ENCODE data around the gene ARHGAP25. TPM values are rescaled to one million over a fixed set of nuclear protein-coding genes. Genes with fewer than 3 reads are reported as not detected.
A peak's percentile ranks its signal among the peaks of the same experiment; 100 is the strongest.

ARHGAP25 gene
- total RNA-seq, 1 experiment from 2014 or later, result not detected

DNA sequence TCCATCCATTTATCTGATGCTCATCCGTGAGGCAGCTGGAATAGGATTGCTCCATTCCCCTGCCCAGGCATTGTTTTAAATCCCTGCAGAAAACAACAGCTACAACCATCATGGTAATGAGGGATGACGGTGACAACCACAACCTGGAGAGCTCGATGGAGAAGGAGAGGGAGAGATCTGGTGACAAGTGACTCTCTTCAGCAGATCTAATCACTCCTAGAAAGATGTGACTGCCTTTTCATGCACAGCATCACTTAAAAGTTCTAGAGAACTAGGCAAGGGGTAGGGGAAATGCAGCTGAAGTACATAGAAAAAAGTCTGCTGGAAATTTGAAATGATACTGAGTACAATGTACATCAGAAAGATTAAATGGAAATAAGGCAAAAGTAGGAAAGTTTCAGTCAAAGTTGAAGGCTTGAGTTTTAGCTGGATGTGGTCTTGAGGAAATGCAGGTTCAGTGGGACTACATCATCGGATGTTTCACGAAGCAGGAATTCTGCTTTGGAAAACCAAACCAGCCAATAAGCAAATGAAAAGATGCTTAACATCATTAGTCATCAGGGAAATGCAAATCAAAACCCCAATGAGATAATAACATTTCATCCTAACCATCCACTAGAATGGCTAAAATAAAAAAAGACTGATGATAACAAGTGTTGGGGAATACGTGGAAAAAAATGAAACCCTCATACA, 6.8 kb upstream of the ARHGAP25 start:
- Histone ChIP-seq H3K27ac (no peak overlapping the region), H3K9me2 (ENCODE audit: insufficient read depth) (no peaks in the 10 kb centered on the region), H3K27me3 (ENCODE audit: insufficient read depth, low read depth) (no peaks in the 10 kb centered on the region), H4K20me1 (ENCODE audit: insufficient read depth) (no peaks in the 10 kb centered on the region), H3K4me1 (replicated peaks; ENCODE audit: insufficient read depth) (no peaks in the 10 kb centered on the region), H3K79me2 (ENCODE audit: low read depth) (no peaks in the 10 kb centered on the region), H3K9me3 (ENCODE audit: insufficient read depth, low read depth) (no peaks in the 10 kb centered on the region), H3K4me3 (no peak overlapping the region), H3K4me2 (no peak overlapping the region), H3K36me3 (ENCODE audit: low read depth) (no peaks in the 10 kb centered on the region), H3F3A (ENCODE audit: insufficient read depth, low read depth) (no peaks in the 10 kb centered on the region), H2AFZ (no peak overlapping the region)
- no TSS peak for BruUV-seq (replicated peaks)
- CTCF ChIA-PET, result no interaction called here
- DNase-seq, result no peak
- intact Hi-C loops (cut with micrococcal nuclease; ENCODE audit: unreplicated experiment), result no loop called here
- POLR2A ChIA-PET (ENCODE audit: unreplicated experiment), result no interaction called here
- no peak for TF ChIP-seq EZH2 (IDR thresholded peaks at IDR 0.05; ENCODE audit: low read depth)
- TF ChIP-seq, protein P1, sequence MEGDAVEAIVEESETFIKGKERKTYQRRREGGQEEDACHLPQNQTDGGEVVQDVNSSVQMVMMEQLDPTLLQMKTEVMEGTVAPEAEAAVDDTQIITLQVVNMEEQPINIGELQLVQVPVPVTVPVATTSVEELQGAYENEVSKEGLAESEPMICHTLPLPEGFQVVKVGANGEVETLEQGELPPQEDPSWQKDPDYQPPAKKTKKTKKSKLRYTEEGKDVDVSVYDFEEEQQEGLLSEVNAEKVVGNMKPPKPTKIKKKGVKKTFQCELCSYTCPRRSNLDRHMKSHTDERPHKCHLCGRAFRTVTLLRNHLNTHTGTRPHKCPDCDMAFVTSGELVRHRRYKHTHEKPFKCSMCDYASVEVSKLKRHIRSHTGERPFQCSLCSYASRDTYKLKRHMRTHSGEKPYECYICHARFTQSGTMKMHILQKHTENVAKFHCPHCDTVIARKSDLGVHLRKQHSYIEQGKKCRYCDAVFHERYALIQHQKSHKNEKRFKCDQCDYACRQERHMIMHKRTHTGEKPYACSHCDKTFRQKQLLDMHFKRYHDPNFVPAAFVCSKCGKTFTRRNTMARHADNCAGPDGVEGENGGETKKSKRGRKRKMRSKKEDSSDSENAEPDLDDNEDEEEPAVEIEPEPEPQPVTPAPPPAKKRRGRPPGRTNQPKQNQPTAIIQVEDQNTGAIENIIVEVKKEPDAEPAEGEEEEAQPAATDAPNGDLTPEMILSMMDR (conservative IDR thresholded peaks at IDR 0.05), result no peak

DNA sequence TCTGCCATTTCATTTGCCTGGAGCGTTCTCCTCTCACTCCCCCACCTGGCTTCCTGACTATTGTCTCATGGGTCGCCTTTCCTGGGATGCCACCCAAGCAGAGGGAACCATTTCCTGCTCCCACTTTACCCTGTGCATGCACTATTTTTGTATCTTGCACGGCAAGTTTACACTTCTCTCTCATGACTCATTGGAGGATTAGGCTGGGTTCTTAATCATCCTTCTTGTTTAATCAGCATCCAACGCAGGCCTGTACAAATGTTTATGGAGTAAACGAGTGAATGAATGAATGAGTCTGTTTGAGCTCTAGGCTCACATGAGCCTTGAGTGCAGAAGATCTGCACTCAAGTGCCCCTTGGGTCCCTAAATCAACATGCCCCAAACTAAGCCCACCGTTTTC, 3.8 kb upstream of the ARHGAP25 start:
- Histone ChIP-seq H3K27me3 (ENCODE audit: insufficient read depth, low read depth) (no peaks in the 10 kb centered on the region), H3K4me1 (replicated peaks; ENCODE audit: insufficient read depth) (no peaks in the 10 kb centered on the region), H3K79me2 (ENCODE audit: low read depth) (no peaks in the 10 kb centered on the region), H3K9me3 (ENCODE audit: insufficient read depth, low read depth) (no peaks in the 10 kb centered on the region), H3K36me3 (ENCODE audit: low read depth) (no peaks in the 10 kb centered on the region), H3K4me2 (no peak overlapping the region), H3K4me3 (no peak overlapping the region), H2AFZ (no peak overlapping the region), H3K27ac (no peak overlapping the region), H3F3A (ENCODE audit: insufficient read depth, low read depth) (no peaks in the 10 kb centered on the region), H4K20me1 (ENCODE audit: insufficient read depth) (no peaks in the 10 kb centered on the region), H3K9me2 (ENCODE audit: insufficient read depth) (no peaks in the 10 kb centered on the region)
- TF ChIP-seq, protein P1 (conservative IDR thresholded peaks at IDR 0.05), result no peak
- TF ChIP-seq EZH2 (IDR thresholded peaks at IDR 0.05; ENCODE audit: low read depth), result no peak
- no TSS peak for BruUV-seq (replicated peaks)
- POLR2A ChIA-PET (ENCODE audit: unreplicated experiment), result interaction anchor here (0.6 to 0.7 kb wide), 2 partner anchors 9 to 739 kb away, joined by 4 to 5 read pairs; no protein-coding TSS in a partner anchor
- peak in 1 of 2 experiments; percentile 11 for DNase-seq
- CTCF ChIA-PET, result interaction anchor here (0.8 kb wide), 1 partner anchor 191 kb away, joined by 3 read pairs; no protein-coding TSS in a partner anchor
- intact Hi-C loops (cut with micrococcal nuclease; ENCODE audit: unreplicated experiment), result no loop called here

DNA sequence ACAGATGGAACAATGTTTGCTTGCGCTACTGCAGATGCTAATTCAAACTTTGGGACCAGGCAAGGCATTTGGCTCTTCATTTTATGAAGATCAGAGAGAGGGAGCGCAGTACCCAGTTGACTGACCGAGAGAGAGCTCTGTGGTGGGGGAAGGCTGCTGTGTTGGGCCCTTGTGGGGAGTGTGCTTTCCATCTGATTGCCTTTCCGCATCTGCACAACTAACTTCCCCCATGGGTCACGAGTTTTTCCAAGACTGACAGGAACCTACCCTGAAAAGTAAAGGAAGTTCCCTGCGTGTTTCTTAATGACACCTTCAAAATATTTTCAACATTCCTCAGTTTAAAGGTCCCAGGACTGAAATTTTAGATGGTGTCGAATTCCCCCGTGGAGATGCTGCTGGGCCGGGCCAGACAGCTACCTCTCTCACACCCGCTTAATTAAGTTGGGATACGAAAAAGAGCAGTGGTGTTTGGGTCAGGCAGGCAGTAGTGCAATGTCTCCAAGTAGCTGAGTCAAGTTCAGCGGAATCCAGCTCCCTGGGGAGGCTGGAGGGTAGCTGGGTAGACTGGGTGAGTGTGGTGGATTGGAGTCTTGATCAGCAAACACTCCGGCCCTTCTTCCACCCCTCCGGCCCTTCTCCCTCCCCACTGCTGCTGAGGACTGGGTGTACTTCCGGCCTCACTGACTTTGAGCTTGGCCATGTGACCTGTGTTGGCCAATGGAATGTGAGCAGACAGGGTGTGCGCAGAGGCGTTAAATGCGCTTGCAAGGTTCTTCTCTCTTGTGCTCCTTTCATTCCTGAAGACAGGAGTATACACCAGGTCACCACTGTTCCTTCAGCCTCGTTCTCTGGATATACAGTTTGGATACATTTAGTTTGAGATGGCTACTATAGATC, 2.3 kb upstream of the ARHGAP25 start:
- H3K4me2 ChIP-seq, result no peak overlapping the region
- BruUV-seq (replicated peaks), result no TSS peak
- DNase-seq, result no peak
- no peak for TF ChIP-seq EZH2 (IDR thresholded peaks at IDR 0.05; ENCODE audit: low read depth)
- TF ChIP-seq, protein P1 (conservative IDR thresholded peaks at IDR 0.05), result no peak
- no peaks in the 10 kb centered on the region for H3K9me2 ChIP-seq (ENCODE audit: insufficient read depth)
- no peaks in the 10 kb centered on the region for H3K36me3 ChIP-seq (ENCODE audit: low read depth)
- no peaks in the 10 kb centered on the region for H4K20me1 ChIP-seq (ENCODE audit: insufficient read depth)
- no peaks in the 10 kb centered on the region for H3K9me3 ChIP-seq (ENCODE audit: insufficient read depth, low read depth)
- H3K4me1 ChIP-seq (replicated peaks; ENCODE audit: insufficient read depth), result no peaks in the 10 kb centered on the region
- ChIA-PET POLR2A (ENCODE audit: unreplicated experiment) (no interaction called here), CTCF (interaction anchor here (0.6 kb wide), 2 partner anchors 176 to 1592 kb away, joined by 3 to 4 read pairs; no protein-coding TSS in a partner anchor)
- no peak overlapping the region for H2AFZ ChIP-seq
- no peak overlapping the region for H3K27ac ChIP-seq
- no peaks in the 10 kb centered on the region for H3K27me3 ChIP-seq (ENCODE audit: insufficient read depth, low read depth)
- H3K4me3 ChIP-seq, result no peak overlapping the region
- intact Hi-C loops (cut with micrococcal nuclease; ENCODE audit: unreplicated experiment), result no loop called here
- H3K79me2 ChIP-seq (ENCODE audit: low read depth), result no peaks in the 10 kb centered on the region
- no peaks in the 10 kb centered on the region for H3F3A ChIP-seq (ENCODE audit: insufficient read depth, low read depth)

All from PC-9 (cell line).